ENCODE results near the gene SETD9. TPM values are rescaled to one million over a fixed set of nuclear protein-coding genes. Genes with fewer than 3 reads are reported as not detected.
A peak's percentile ranks its signal among the peaks of the same experiment; 100 is the strongest.

Gene SETD9
- total and polyA plus RNA-seq, 9 donors: 2.3 to 9.0 (median 7.0) TPM

- TF ChIP-seq CTCF (IDR thresholded peaks at IDR 0.05) (no peak), POLR2A (IDR thresholded peaks at IDR 0.05) (no peak), EP300 (IDR thresholded peaks at IDR 0.05) (no peak)
Measured at GRCh38 chr5:56938858-56939257, 29.5 kb downstream of the SETD9 start.

GRCh38 chr5:56941981-56942380 is 32.6 kb downstream of the SETD9 start:
- Histone ChIP-seq H3K27me3 (no peaks in the 10 kb centered on the region), H3K4me3 (no peak overlapping the region), H3K27ac (no peak overlapping the region), H3K9me3 (no peaks in the 10 kb centered on the region), H3K4me1 (ENCODE audit: insufficient read depth) (no peaks in the 10 kb centered on the region), H3K36me3 (no peaks in the 10 kb centered on the region)
- intact Hi-C loops (cut with DNase I): no loop called here
- TF ChIP-seq EP300 (IDR thresholded peaks at IDR 0.05) (no peak), CTCF (IDR thresholded peaks at IDR 0.05) (no peak), POLR2A (IDR thresholded peaks at IDR 0.05) (no peak)
- DNase-seq: no peak
- WGBS, 3 donors: 57 to 74% (median 63%) methylated on average over 1 of the region's 1 CpG

More at GRCh38 chr5:56938858-56939257, 29.5 kb downstream of the SETD9 start:
- H3K4me3 ChIP-seq: no peak overlapping the region
- intact Hi-C loops (cut with DNase I): no loop called here
- H3K27me3 ChIP-seq: no peaks in the 10 kb centered on the region
- no peak for DNase-seq
- 71 to 84% (median 82%) methylated on average over 1 of the region's 1 CpG for WGBS, 3 donors
- no peaks in the 10 kb centered on the region for H3K36me3 ChIP-seq
- H3K4me1 ChIP-seq (ENCODE audit: insufficient read depth): no peaks in the 10 kb centered on the region
- H3K9me3 ChIP-seq: no peaks in the 10 kb centered on the region
- no peak overlapping the region for H3K27ac ChIP-seq

- H3K4me1 ChIP-seq (ENCODE audit: insufficient read depth): peaks cover 2% of the 10 kb centered on the region
- H3K4me3 ChIP-seq: no peak overlapping the region
- no peak overlapping the region for H3K27ac ChIP-seq
- no peaks in the 10 kb centered on the region for H3K27me3 ChIP-seq
- no peaks in the 10 kb centered on the region for H3K36me3 ChIP-seq
- no peak for DNase-seq
- TF ChIP-seq POLR2A (IDR thresholded peaks at IDR 0.05): no peak
- no peak for TF ChIP-seq EP300 (IDR thresholded peaks at IDR 0.05)
- TF ChIP-seq CTCF (IDR thresholded peaks at IDR 0.05): no peak
- no peaks in the 10 kb centered on the region for H3K9me3 ChIP-seq
- intact Hi-C loops (cut with DNase I): no loop called here
Measured at GRCh38 chr5:56947052-56947451, 37.7 kb downstream of the SETD9 start.

- Histone ChIP-seq H3K27ac (peak overlapping the region; percentile 94 to 100), H3K36me3 (no peaks in the 10 kb centered on the region), H3K27me3 (no peaks in the 10 kb centered on the region), H3K4me3 (peak overlapping the region; percentile 90), H3K9me3 (no peaks in the 10 kb centered on the region), H3K4me1 (ENCODE audit: insufficient read depth) (peaks cover 5% of the 10 kb centered on the region)
- WGBS, 3 donors: 0 to 1% (median 1%) methylated on average over 33 of the region's 33 CpGs
- intact Hi-C loops (cut with DNase I): loop anchor here in 2 of 4 donors (2.0 to 10.0 kb wide), 3 partner anchors 40 to 274 kb away; partner anchors contain the start of gene GPBP1 (in 1 of the 2)
- TF ChIP-seq EP300 (IDR thresholded peaks at IDR 0.05) (no peak), POLR2A (IDR thresholded peaks at IDR 0.05) (peak; percentile 8), CTCF (IDR thresholded peaks at IDR 0.05) (no peak)
- DNase-seq: peak; percentile 76 to 87 (median 80)
Measured at GRCh38 chr5:56950626-56951125, 41.3 kb downstream of the SETD9 start.

Data from ovary (tissue), 9 donors.